GM03348 (cell line): ENCODE results near the gene FAM217B.
"Not testable (repeated sequence)": the region's sequence is repeated elsewhere in the genome, so short reads cannot be mapped to it uniquely, and the experiment has no call there.

Source experiments
- DNase-seq: peaks from one replicate; pipeline ENCODE4 v3.0.0; 2012; ENCODE audit warnings: low spot score

Gene FAM217B

GRCh38 chr20:59938696-59939051 is 1.5 kb upstream of the FAM217B start:
- DNase-seq, result no peak

GRCh38 chr20:59939052-59939878 is 924 bp upstream of the FAM217B start:
- no peak for DNase-seq

GRCh38 chr20:59939879-59940128 is 385 bp upstream of the FAM217B start:
- DNase-seq, result peak; percentile 50

GRCh38 chr20:59940956-59941294 is 736 bp downstream of the FAM217B start:
- DNase-seq, result no peak

- no peak for DNase-seq
These were observed 2.1 kb downstream of the FAM217B start for GRCh38 chr20:59942245-59942644.

- no peak for DNase-seq
These were observed 4.5 kb downstream of the FAM217B start for GRCh38 chr20:59944726-59945125.

GRCh38 chr20:59945175-59945574 is 5.0 kb downstream of the FAM217B start:
- no peak for DNase-seq

GRCh38 chr20:59945731-59946130 is 5.5 kb downstream of the FAM217B start:
- no peak for DNase-seq

GRCh38 chr20:59947376-59947775 is 7.2 kb downstream of the FAM217B start:
- DNase-seq, result no peak

GRCh38 chr20:59948212-59948611 is 8.0 kb downstream of the FAM217B start:
- DNase-seq, result no peak

- DNase-seq, result peak; percentile 52
These were observed 8.9 kb downstream of the FAM217B start for GRCh38 chr20:59948828-59949720.

GRCh38 chr20:59949911-59950310 is 9.7 kb downstream of the FAM217B start:
- no peak for DNase-seq

- no peak for DNase-seq
These were observed 14.5 kb downstream of the FAM217B start for GRCh38 chr20:59954718-59955117.

GRCh38 chr20:59955131-59955796 is 15.1 kb downstream of the FAM217B start:
- peak; percentile 24 for DNase-seq

- DNase-seq, result not testable (repeated sequence)
These were observed 17.4 kb downstream of the FAM217B start for GRCh38 chr20:59957568-59957967.

GRCh38 chr20:59958123-59958522 is 17.9 kb downstream of the FAM217B start, which contains the start of gene CDH26:
TSS of gene CDH26 (plus strand) at chr20:59958423. CDS start at chr20:59958727, 304 bp downstream.
- no peak for DNase-seq

GRCh38 chr20:59958626-59959025 is 18.4 kb downstream of the FAM217B start:
- DNase-seq, result no peak

- DNase-seq, result no peak
These were observed 21.2 kb downstream of the FAM217B start for GRCh38 chr20:59961423-59961822.

- DNase-seq, result no peak
These were observed 22.0 kb downstream of the FAM217B start for GRCh38 chr20:59962155-59962554.

GRCh38 chr20:59966428-59966827 is 26.2 kb downstream of the FAM217B start:
- no peak for DNase-seq

- DNase-seq, result no peak
These were observed 31.2 kb downstream of the FAM217B start for GRCh38 chr20:59971428-59971827.

GRCh38 chr20:59972037-59972801 is 32.0 kb downstream of the FAM217B start:
- no peak for DNase-seq
